ENCODE measurements around the gene TSPAN10. TPM values are rescaled to one million over a fixed set of nuclear protein-coding genes. Genes with fewer than 3 reads are reported as not detected.
A peak's percentile ranks its signal among the peaks of the same experiment; 100 is the strongest.

Gene TSPAN10
- total and polyA plus RNA-seq, 2 of the 13 experiments (the other 11 are each of a cell fraction or from before 2014, with no cell fraction given): 0.54 to 0.75 TPM

GRCh38 chr17:81636505-81637288 is at the start of gene TSPAN10, which contains the start of gene NPLOC4 (continued):
- peak; percentile 61 for TF ChIP-seq HNRNPK (IDR thresholded peaks at IDR 0.05; ENCODE audit: low read depth, low read length, poor library complexity, severe bottlenecking)
- peak; percentile 83; the same call in 1 of the 2 replicates for TF ChIP-seq KDM5B (CRISPR knock-in tag; IDR thresholded peaks at IDR 0.05; ENCODE audit: borderline replicate concordance)
- TF ChIP-seq SRF (IDR thresholded peaks at IDR 0.05; ENCODE audit: low read depth, low read length): peak; percentile 55; the same call in 1 of the 2 replicates
- TF ChIP-seq MAF1 (CRISPR knock-in tag; IDR thresholded peaks at IDR 0.05; ENCODE audit: borderline replicate concordance): peak; percentile 82; the same call in 1 of the 2 replicates
- TF ChIP-seq ZNF609 (CRISPR knock-in tag; IDR thresholded peaks at IDR 0.05; ENCODE audit: borderline replicate concordance): no peak
- peak; percentile 34 for TF ChIP-seq HNF4G (IDR thresholded peaks at IDR 0.05; ENCODE audit: borderline replicate concordance, low read depth, low read length)
- TF ChIP-seq HNF4G (CRISPR knock-in tag; IDR thresholded peaks at IDR 0.05; ENCODE audit: borderline replicate concordance, low read depth): no peak
- TF ChIP-seq SP140L (CRISPR knock-in tag; IDR thresholded peaks at IDR 0.05; ENCODE audit: borderline replicate concordance): 0 out of 2 replicates have a peak, but pooled peaks have one; percentile 25
- TF ChIP-seq SSRP1 (CRISPR knock-in tag; IDR thresholded peaks at IDR 0.05): 0 out of 2 replicates have a peak, but pooled peaks have one; percentile 72
- peak; percentile 90 for TF ChIP-seq TFDP2 (CRISPR knock-in tag; IDR thresholded peaks at IDR 0.05)
- TF ChIP-seq PHF20 (CRISPR knock-in tag; IDR thresholded peaks at IDR 0.05): peak; percentile 93
- TF ChIP-seq KLF11 (CRISPR knock-in tag; IDR thresholded peaks at IDR 0.05): peak; percentile 41; the same call in 1 of the 2 replicates
- peak; percentile 55; the same call in 1 of the 2 replicates for TF ChIP-seq ZNF616 (CRISPR knock-in tag; IDR thresholded peaks at IDR 0.05; ENCODE audit: low read depth)
- no peak for TF ChIP-seq ADNP (CRISPR knock-in tag; IDR thresholded peaks at IDR 0.05)
- no peak for TF ChIP-seq SOX6 (IDR thresholded peaks at IDR 0.05)
- TF ChIP-seq SOX6 (CRISPR knock-in tag; IDR thresholded peaks at IDR 0.05): peak; percentile 53; the same call in 1 of the 2 replicates
- TF ChIP-seq ZNF383 (CRISPR knock-in tag; IDR thresholded peaks at IDR 0.05; ENCODE audit: borderline replicate concordance): no peak
- peak; percentile 94 for TF ChIP-seq KDM4B (CRISPR knock-in tag; IDR thresholded peaks at IDR 0.05)
- TF ChIP-seq CREM (IDR thresholded peaks at IDR 0.05): no peak
- 0 out of 2 replicates have a peak, but pooled peaks have one; percentile 17 for TF ChIP-seq CREM (CRISPR knock-in tag; IDR thresholded peaks at IDR 0.05)

Measured in HepG2 (cell line).